GM03348 (cell line): ENCODE measurements around the gene FOXRED2.

Experiments
- DNase-seq: peaks from one replicate; pipeline ENCODE4 v3.0.0; 2012; ENCODE audit warnings: low spot score

Gene FOXRED2

DNA sequence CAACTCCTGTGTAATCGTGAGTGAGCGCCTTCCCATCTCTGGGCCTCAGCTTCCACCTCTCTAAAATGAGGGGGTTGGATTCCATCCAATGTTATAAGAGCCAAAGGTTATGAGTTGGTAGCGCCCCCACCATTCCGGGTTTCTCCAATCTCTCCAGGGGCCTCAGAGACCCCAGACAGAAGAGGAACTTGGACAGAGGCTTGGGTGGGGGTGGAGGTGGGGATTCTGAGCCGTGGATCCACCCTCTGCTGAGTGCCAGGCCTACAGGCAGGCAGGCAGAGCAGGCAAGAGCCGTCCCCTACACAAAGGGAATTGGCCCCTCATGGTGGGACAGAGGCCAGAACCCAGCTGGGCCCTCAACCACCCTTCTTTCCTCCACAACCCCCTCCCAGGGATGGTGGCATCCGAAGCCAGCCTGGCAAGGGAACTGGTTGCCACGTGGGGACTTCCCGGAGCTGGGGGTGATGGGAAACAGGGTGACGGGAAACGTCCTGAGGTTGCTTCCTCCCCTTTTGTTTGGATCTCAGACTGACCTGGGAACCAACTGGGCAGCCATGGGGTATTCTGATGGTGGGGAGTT is 57.2 kb downstream of the FOXRED2 start:
- DNase-seq, result no peak

DNA sequence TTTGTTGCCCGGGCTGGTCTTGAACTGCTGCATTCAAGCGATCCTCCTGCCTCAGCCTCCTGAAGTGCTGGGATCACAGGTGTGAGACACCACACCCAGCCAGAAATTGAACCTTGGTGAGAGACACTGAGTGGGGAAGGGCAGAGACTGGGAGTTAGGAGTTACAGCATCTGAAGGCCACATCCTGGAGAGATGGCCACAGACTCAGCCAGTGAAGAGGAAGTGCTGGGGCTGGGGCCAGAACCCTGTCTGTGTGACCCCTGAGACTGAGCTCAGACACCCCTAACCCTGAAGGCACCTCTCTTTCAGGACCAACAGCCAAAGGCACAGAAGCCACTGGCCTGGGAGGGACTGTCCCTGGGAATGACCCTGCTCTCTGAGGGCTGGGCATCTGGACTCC is 59.2 kb downstream of the FOXRED2 start:
- no peak for DNase-seq

DNA sequence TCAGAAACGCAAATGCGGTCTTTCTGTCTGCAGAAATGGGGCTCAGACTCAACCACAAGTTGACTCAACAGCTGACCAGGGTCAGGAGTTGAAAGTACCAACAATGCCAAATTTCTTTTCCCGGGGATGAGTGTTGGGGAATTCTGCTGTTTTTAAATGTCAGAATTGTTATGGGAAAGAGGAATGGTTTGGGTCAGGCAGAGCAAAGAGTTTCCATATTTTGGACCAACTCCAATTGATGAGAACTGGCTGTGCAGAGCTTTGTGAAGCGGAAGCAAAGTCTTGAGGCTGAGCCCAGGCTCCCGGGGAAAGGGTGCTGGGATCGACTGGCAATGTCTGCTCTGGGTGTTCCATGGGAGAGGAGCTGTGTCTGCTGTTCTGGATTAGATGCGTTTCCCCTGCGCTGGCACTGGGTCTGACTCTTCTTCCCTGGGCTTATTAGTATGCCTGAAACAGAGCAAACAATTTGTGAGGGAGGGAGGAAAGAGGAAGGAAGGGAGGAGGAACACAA is 61.6 kb downstream of the FOXRED2 start:
- peak; percentile 53 for DNase-seq

DNA sequence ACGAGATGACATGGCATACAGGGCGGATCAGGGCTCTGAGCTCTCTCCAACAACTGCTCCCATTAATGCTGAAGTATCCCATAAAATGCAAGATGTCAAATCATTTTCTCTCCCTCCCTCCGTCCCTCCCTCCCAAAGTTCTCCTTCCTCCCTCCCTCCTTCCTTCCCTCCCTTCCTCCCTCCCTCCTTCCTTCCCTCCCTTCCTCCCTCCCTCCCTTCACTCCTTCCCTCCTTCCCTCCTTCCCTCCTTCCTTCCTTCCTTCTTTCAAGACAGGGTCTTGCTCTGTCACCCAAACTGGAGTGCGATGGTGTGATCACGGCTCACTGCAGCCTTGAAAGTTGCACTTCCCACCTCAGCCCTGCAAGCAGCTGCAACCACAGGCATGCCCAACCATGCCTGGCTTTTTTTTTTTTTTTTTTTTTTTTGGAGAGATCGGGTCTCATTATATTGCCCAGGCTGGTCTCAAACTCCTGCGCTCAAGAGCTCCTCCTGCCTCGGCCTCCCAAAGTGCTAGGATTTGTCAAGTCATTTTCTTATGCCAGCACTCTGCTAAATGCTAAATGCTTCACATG is 63.6 kb downstream of the FOXRED2 start:
- no peak for DNase-seq

DNA sequence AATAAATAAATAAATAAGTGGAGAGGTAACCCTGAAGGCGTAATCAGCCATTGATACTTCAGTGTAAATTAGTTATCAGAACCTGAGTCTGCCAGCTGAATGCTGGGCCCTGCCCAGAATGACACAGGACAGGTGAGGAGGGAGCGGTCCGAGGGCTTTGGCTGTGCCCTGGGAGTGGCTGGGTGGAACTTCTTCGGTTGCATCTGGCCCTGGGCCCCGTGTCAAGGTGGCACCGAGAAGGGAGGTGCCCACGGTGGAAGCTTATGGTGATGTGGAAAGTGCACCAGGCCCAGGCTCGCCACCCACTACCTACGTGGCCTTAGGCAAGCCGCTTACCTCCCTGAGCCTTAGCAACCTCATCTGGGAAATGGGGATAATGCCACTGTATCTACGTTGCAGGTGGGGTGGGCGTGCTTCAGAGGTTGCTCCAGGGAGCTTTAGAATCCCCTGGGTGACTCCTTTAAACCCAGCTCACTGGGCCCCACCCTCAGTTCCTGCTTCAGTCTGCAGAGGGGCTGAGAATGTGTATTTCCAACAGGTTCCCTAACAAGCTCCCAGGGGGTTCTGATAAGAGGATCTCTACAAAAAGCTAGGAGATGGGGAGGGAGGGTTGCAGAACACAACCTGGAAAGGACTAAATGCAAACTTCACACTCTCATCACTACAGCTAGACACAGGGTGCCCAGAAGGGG is 64.2 kb downstream of the FOXRED2 start:
- no peak for DNase-seq

DNA sequence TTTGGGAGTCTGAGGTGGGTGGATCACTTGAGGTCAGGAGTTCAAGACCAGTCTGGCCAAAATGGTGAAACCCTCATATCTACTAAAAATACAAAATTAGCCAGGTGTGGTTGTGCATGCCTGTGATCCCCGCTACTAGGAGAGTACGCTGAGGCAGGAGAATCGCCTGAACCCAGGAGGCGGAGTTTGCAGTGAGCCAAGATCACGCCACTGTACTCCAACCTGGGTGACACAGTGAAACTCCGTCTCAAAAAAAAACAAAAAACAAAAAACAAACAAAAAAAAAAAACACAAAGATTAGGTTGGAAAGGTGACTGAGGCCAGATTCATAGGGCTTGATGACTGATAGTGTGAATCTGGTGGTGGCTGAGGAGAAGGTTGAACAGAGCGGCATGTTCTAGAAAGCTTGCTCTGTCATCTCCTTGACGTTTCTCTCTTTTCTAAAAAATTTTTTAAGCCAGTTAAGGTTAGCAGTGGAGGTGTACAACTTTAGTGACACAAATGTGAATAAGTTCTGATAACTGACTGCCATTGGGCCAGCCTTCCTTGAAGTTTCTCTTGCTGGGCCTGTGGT is 66.3 kb downstream of the FOXRED2 start:
- no peak for DNase-seq

DNA sequence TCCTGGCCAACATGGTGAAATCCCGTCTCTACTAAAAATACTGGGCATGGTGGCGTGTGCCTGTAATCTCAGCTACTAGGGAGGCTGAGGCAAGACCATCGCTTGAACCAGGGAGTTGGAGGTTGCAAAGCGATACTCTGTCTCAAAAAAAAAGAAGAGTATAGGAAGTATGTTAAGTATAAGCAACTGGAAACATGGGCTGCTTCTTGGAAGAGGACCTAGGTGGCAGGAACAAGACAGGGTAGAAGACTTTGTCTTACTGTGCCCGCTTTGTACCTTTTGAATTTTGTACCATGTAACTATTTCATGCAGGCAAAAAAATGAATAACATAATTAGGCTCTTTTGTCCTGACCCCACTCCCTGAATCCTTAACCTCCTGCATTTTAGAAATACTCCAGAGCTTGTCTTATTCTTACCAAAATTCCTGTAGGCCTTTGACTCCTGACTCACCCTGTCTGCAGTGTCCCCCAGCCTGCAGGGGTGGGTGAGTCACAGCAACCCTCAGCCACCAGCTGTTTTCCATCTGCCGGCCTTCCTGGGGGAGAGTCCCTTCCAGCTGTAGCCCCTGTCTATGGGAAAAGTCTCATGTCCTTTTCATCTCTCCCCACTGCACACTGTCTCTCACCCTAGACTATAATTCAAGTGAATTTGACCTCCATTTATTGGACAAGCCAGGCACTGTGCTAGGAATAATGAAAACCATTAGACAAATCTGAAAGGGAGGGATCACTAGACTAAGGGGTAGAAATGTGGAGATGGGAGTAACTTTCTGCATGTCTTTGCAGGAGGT is 67.2 kb downstream of the FOXRED2 start:
- peak; percentile 96 for DNase-seq
